GM18517 (cell line): ENCODE results near the gene CDKAL1.
A peak's percentile ranks its signal among the peaks of the same experiment; 100 is the strongest.
"Not testable (repeated sequence)": the region's sequence is repeated elsewhere in the genome, so short reads cannot be mapped to it uniquely, and the experiment has no call there.

Source experiments
- ATAC-seq: cut with Tn5 transposase; IDR thresholded peaks from one replicate; pipeline ENCODE4 v1.9.1; 2021; ENCODE audit warnings: mild to moderate bottlenecking, moderate library complexity; ENCODE audit not compliant: unreplicated experiment

CDKAL1 gene

GRCh38 chr6:20706238-20706938, 172.1 kb downstream of the CDKAL1 start:
- no peak for ATAC-seq

DNA sequence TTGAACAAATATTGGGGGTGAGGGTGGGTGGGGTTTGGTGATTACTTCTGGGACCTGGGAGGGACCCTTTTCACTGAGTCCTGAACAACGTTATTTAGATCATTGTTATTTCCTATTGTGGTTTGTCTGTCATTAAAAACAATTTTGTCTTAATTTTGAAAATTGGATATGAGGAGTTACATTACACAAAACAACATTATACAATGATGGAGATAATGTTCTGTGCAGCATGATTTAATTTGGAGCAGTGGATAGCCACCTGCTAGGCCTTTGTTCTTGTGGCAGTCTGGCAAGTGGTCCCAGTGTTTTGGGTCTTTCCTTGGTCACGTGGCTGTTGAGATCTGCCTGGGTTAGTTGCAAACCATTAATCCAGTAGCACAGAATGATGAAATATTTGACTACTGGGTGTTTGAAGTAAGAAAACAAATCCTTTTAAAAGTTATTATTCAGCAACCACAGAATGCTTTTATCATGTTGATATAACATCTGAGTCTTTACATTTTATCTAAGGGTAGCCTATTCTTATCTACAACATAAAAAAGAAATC, 172.8 kb downstream of the CDKAL1 start:
- ATAC-seq: no peak

GRCh38 chr6:20707870-20708269, 173.6 kb downstream of the CDKAL1 start:
- ATAC-seq: no peak

DNA sequence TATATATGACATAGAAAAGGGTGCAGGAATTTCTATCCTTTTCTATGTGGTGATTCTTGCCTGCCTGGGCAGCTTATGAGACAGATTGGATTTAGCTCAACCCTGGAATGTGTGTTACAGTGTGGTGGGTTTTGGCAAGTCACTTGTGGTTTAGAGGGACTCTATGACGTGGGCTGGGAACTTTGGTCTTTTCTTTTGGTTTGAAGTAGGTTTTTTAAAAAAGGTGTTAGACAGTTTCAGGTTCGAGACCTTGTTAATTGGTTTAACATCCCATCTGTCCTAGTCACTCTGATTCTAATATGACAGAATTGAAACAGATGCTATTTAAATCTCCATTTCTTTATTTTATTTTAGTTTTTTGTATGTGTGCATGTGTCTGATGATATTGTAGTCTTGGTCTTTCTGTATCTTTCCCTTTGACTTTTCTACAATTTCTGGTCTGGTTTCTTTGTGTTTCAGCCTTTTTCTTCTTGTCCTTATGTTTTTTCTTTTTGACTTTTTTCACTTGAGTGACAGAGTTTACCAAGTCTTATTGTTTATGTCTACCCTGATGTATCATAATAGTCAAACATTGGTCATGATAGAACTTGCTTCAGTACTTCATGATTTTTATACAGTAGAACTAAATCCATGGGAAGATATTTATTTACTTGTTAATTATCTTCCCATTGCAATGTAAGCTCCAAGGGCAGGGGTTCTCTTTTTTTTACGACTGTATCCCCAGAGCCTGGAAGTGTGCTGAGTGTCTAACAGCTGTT, 174.3 kb downstream of the CDKAL1 start:
- ATAC-seq: peak; percentile 92

- no peak for ATAC-seq
Observed at GRCh38 chr6:20709451-20709850, 175.2 kb downstream of the CDKAL1 start.

GRCh38 chr6:20710341-20710740, 176.1 kb downstream of the CDKAL1 start:
- ATAC-seq: no peak

DNA sequence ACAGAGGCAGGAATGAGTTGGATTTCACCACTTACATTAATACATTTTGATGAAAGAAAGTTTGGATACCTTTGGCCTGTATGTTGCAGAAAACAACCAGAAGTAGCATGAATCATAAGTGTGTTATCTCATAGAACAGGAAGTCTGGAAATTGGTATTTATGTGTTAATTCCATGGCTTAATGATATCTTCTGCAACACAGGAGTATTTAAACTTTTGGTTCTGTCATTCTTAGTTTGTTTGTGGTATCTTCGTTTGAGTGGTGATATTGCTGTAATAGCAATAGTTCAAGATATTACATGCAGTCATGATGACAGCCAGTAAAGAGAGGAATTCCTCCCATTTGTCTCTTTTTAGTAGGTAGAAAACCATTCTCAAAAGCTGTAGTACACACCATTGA, 177.3 kb downstream of the CDKAL1 start:
- no peak for ATAC-seq

DNA sequence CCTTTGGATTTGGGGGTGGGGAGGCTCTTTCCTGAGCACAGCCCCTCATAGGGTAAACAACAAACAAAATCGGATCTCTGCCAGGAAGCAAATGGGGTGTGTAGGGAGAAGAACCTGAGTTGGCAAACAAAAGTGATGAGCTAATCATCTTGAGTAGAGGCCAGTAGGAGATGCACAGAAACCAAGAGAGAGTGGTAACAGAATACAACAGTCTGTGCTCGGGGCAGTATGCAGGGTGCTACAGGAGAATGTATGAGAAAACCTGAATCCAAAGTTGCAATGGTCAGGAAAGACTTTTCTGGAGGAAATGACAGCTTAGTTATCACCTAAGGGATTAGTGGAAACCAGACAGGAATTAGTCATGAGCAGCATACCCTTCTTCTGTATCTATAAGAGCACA, 177.8 kb downstream of the CDKAL1 start:
- no peak for ATAC-seq

DNA sequence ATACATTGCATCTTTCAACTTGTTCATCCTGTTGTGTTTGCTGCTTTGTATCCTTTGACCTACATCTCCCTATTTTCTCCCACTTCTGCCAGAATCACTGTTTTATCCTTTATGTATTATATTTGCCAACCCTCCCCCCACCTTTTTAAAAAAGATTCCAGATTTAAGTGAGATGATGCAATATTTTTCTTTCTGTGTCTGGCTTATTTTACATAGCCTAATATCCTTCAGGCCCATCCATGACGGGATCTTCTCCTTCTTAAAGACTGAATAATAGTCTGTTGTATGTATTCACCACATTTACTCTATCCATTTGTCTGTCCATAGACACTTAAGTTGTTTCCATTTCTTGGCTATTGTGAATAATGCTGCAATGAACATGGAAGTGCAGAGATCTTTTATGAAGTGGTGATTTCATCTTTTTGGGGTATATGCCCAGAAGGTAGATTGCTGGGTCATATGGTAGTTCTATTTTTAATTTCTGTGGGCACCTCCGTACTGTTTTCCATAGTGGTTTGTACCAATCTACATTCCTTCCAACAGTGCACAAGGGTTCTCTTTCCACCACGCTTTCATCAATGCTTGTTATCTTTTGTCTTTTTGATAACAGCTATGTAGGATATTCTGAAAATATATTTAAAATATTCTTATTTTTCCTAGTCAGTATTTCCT, 181.0 kb downstream of the CDKAL1 start:
- ATAC-seq: no peak

GRCh38 chr6:20716865-20717264, 182.6 kb downstream of the CDKAL1 start:
- ATAC-seq: peak; percentile 89

GRCh38 chr6:20717743-20718142, 183.5 kb downstream of the CDKAL1 start:
- ATAC-seq: no peak

DNA sequence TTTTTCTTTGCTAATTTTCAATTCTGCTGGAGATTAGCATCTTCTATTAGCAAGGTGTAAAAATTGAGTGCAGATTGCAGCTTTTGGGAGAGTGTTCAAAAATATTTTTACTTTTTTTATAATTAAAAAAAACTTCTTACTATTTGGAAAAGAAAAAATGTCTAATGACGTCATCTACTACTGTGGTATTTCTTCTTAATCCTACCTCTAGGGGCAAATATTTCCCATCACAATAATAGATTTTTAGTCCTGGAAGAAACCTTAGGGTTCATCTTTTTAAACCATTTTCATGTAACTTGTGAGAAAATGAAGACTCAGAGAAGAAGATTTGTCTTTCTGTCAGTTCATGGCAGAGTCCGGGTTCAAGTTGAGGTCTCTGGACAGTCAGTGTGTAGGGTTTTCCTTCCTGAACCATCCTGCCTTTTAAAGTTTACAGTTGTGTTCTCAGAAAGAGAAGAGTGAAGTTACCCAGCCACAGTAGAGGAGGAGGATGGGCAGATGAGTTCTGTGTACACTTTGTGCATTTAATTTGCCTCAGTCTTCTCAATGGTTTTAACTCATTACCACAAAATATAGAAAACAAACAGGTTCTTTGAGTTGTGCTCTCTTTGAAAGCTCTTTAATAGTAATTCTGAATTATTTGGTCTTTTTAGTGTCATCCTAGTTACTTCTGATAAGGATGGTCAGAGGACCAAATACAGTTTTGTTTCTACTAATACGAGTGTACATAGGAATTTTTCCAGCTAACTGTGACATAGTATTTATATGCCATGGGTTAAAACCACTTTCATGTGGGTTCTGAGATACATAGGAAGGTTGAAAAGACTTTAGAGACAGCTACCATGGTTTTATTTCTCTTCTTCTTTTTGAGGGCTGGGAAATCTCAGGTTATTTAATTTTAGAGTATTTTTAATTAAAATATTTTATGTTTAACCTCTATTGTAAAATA, 184.7 kb downstream of the CDKAL1 start:
- no peak for ATAC-seq

GRCh38 chr6:20719980-20720379, 185.7 kb downstream of the CDKAL1 start:
- no peak for ATAC-seq

DNA sequence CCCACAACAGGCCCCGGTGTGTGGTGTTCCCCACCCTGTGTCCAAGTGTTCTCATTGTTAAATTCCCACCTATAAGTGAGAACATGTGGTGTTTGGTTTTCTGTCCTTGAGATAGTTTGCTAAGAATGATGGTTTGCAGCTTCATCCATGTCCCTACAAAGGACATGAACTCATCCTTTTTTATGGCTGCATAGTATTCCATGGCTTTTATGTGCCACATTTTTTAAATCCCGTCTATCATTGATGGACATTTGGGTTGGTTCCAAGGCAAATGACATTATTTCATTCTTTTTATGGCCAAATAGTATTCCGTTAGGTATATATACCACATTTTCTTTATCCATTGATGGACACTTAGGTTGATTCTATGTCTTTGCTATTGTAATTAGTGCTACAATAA, 186.9 kb downstream of the CDKAL1 start:
- ATAC-seq: not testable (repeated sequence)

GRCh38 chr6:20722455-20722854, 188.2 kb downstream of the CDKAL1 start:
- peak; percentile 83 for ATAC-seq

DNA sequence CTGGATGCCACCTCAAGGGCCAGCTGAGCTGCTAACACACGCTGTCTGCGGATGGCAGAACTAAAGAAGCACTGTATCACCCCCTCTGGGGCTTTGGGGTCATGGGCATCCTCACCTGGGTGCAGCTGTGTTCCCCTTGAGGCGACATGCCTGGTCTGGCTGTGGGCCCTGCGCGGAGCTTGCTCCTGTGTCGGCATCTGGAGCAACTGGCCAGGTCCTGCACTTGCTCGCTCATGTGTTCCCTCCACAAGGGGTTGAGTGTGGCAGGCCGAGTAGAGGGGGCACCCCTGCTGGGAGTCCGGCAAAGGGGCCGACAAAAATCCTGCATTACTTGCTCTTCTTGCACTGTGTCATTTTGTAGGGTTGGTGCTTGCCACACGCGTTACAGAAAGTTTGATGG, 189.0 kb downstream of the CDKAL1 start:
- ATAC-seq: no peak

DNA sequence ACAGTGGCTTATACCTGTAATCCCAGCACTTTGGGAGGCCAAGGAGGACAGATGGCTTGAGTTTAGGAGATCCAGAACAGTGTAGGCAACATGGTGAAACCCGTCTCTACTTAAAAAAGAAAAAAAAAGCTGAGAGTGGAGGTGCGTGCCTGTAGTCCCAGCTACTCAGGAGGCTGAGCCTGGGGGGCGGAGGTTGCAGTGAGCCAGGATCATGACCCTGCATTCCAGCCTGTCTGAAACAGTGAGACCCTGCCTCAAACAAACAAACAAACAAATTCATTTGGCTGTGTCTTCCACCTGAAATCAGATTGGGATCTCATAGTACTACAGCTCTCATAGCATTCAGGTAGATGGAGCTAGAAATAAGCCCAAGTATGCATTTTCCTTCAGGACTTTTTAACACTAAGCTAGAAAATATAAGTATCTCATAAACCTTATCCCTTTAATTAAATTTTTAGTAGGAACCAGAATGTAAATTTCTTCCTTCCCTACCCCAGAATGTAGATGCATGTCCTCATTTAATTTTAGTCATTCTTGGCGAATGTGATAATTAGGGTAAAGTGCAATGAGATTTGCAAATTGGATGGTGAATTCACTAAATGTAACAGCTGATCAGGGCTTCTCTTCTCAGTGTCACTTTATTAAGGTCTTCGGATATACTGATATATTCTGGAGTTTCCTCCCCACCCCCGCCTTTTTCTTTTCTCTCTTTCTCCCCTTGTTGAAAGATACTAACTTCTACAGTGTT, 190.4 kb downstream of the CDKAL1 start:
- ATAC-seq: no peak

- not testable (repeated sequence) for ATAC-seq
Observed at GRCh38 chr6:20725235-20725634, 191.0 kb downstream of the CDKAL1 start.

DNA sequence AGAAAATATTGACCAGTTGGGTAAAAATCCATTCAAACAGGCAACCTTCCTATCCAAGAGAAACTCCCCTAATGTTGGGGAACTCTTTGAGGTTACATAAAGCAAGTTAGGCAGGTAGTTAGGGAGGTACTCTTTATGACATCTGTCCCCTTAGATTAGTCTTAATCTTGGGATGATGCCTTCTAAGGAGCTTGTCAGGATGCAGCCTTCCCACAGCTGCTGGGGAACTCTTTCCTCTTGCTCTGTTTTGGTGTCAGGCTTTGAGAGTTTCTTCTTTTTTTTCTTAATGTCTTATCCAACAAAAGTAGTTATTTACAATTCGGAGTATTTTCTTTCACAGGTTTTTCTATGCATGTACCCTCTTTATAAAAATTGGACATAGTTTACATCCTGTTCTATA, 194.8 kb downstream of the CDKAL1 start:
- no peak for ATAC-seq

DNA sequence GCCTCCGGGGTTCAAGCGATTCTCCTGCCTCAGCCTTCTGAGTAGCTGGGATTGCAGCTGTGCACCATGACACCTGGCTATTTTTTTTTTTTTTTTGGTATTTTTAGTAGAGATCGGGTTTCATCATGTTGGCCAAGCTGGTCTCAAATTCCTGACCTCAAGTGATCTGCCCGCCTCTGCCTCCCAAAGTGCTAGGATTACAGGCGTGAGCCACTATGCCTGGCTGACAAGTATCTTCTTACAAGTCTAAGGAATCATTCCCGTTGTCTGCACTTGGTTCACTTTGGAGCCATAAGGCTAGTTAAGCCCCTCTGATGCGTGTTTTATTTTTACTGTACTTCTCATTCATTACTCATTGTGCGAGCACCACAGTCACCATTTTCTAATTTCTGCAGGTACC, 198.1 kb downstream of the CDKAL1 start:
- ATAC-seq: not testable (repeated sequence)
